ENCODE measurements around the gene PSRC1.

- TF ChIP-seq POLR2A (IDR thresholded peaks at IDR 0.05), result no peak
- TF ChIP-seq CTCF (IDR thresholded peaks at IDR 0.05), result no peak
Observed at GRCh38 chr1:109250454-109251276, 32.3 kb downstream of the PSRC1 start.
